ENCODE measurements around the gene RITA1. TPM values are rescaled to one million over a fixed set of nuclear protein-coding genes. Genes with fewer than 3 reads are reported as not detected.

The RITA1 gene
- total RNA-seq, 1 experiment from 2014 or later: 17.5 TPM

GRCh38 chr12:113154351-113154973, 31.1 kb upstream of the RITA1 start:
- Mint-ChIP-seq H3K4me3 (ENCODE audit: unreplicated experiment) (no peak overlapping the region), H3K36me3 (ENCODE audit: insufficient read depth, unreplicated experiment) (peaks cover 15% of the 10 kb centered on the region), H3K9me3 (ENCODE audit: unreplicated experiment) (no peaks in the 10 kb centered on the region), H3K4me1 (ENCODE audit: insufficient read depth, unreplicated experiment) (peaks cover 12% of the 10 kb centered on the region), H3K27ac (ENCODE audit: low read depth, unreplicated experiment) (no peak overlapping the region), H3K27me3 (ENCODE audit: insufficient read depth, unreplicated experiment) (peaks cover 14% of the 10 kb centered on the region)
- ChIA-PET POLR2A (interaction anchor here (0.7 kb wide), 1 partner anchor 116 kb away, joined by 3 read pairs; no protein-coding TSS in a partner anchor), CTCF (interaction anchor here (0.8 to 6.9 kb wide), 6 partner anchors 23 to 792 kb away, joined by 3 to 45 read pairs (median 3); no protein-coding TSS in a partner anchor)
- no peak for DNase-seq (ENCODE audit: unreplicated experiment)
- BruUV-seq (replicated peaks): no TSS peak
- TF ChIP-seq CTCF (IDR thresholded peaks at IDR 0.05; ENCODE audit: unreplicated experiment): no peak
- intact Hi-C loops (cut with micrococcal nuclease): loop anchor here (10.0 kb wide), 1 partner anchor 250 kb away; the partner anchor contains the start of gene OAS1

GRCh38 chr12:113155060-113155459, 30.5 kb upstream of the RITA1 start:
- no peak for TF ChIP-seq CTCF (IDR thresholded peaks at IDR 0.05; ENCODE audit: unreplicated experiment)
- intact Hi-C loops (cut with micrococcal nuclease): loop anchor here (10.0 kb wide), 1 partner anchor 250 kb away; the partner anchor contains the start of gene OAS1
- H3K36me3 Mint-ChIP-seq (ENCODE audit: insufficient read depth, unreplicated experiment): peaks cover 21% of the 10 kb centered on the region
- DNase-seq (ENCODE audit: unreplicated experiment): no peak
- ChIA-PET CTCF (interaction anchor here (1.2 to 6.9 kb wide), 2 partner anchors 35 to 106 kb away, joined by 3 to 45 read pairs; no protein-coding TSS in a partner anchor), POLR2A (no interaction called here)
- no TSS peak for BruUV-seq (replicated peaks)
- peaks cover 14% of the 10 kb centered on the region for H3K27me3 Mint-ChIP-seq (ENCODE audit: insufficient read depth, unreplicated experiment)
- no peak overlapping the region for H3K4me3 Mint-ChIP-seq (ENCODE audit: unreplicated experiment)
- H3K27ac Mint-ChIP-seq (ENCODE audit: low read depth, unreplicated experiment): no peak overlapping the region
- peaks cover 16% of the 10 kb centered on the region for H3K4me1 Mint-ChIP-seq (ENCODE audit: insufficient read depth, unreplicated experiment)
- no peaks in the 10 kb centered on the region for H3K9me3 Mint-ChIP-seq (ENCODE audit: unreplicated experiment)

DNA sequence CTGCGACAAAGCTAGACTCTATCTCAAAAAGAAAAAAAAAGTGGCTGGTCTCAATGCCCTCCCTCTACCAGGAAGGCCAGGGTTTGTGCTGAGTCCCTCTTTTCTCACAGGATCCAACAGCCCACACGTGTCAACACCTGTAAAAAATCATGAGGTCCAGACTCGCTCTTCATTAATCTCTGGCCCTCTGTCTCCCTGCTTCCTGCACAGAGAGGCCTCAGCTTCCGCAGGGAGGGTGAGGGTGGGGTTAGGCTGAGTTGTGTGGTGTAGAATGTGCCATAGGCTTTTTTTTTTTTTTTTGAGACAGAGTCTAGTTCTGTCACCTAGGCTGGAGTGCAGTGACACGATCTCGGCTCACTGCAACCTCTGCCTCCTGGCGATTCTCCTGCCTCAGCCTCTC, 29.9 kb upstream of the RITA1 start:
- no TSS peak for BruUV-seq (replicated peaks)
- no peak overlapping the region for H3K27ac Mint-ChIP-seq (ENCODE audit: low read depth, unreplicated experiment)
- peaks cover 14% of the 10 kb centered on the region for H3K27me3 Mint-ChIP-seq (ENCODE audit: insufficient read depth, unreplicated experiment)
- no peak for DNase-seq (ENCODE audit: unreplicated experiment)
- H3K4me1 Mint-ChIP-seq (ENCODE audit: insufficient read depth, unreplicated experiment): peaks cover 18% of the 10 kb centered on the region
- H3K36me3 Mint-ChIP-seq (ENCODE audit: insufficient read depth, unreplicated experiment): peaks cover 27% of the 10 kb centered on the region
- H3K9me3 Mint-ChIP-seq (ENCODE audit: unreplicated experiment): no peaks in the 10 kb centered on the region
- TF ChIP-seq CTCF (IDR thresholded peaks at IDR 0.05; ENCODE audit: unreplicated experiment): no peak
- no peak overlapping the region for H3K4me3 Mint-ChIP-seq (ENCODE audit: unreplicated experiment)
- ChIA-PET CTCF (interaction anchor here (2.0 to 6.9 kb wide), 2 partner anchors 106 to 107 kb away, joined by 6 to 45 read pairs; no protein-coding TSS in a partner anchor), POLR2A (no interaction called here)
- intact Hi-C loops (cut with micrococcal nuclease): loop anchor here (10.0 kb wide), 1 partner anchor 251 kb away; the partner anchor contains the start of gene OAS1

GRCh38 chr12:113157218-113157859, 28.2 kb upstream of the RITA1 start:
- no peak overlapping the region for H3K4me3 Mint-ChIP-seq (ENCODE audit: unreplicated experiment)
- no peak for TF ChIP-seq CTCF (IDR thresholded peaks at IDR 0.05; ENCODE audit: unreplicated experiment)
- intact Hi-C loops (cut with micrococcal nuclease): loop anchor here (10.0 kb wide), 1 partner anchor 253 kb away; the partner anchor contains the start of gene OAS1
- H3K4me1 Mint-ChIP-seq (ENCODE audit: insufficient read depth, unreplicated experiment): peaks cover 14% of the 10 kb centered on the region
- H3K9me3 Mint-ChIP-seq (ENCODE audit: unreplicated experiment): no peaks in the 10 kb centered on the region
- CTCF ChIA-PET: interaction anchor here (0.6 to 4.6 kb wide), 5 partner anchors 15 to 831 kb away, joined by 3 to 33 read pairs (median 3); no protein-coding TSS in a partner anchor
- POLR2A ChIA-PET: no interaction called here
- H3K27me3 Mint-ChIP-seq (ENCODE audit: insufficient read depth, unreplicated experiment): peaks cover 5% of the 10 kb centered on the region
- DNase-seq (ENCODE audit: unreplicated experiment): no peak
- peaks cover 42% of the 10 kb centered on the region for H3K36me3 Mint-ChIP-seq (ENCODE audit: insufficient read depth, unreplicated experiment)
- no TSS peak for BruUV-seq (replicated peaks)
- H3K27ac Mint-ChIP-seq (ENCODE audit: low read depth, unreplicated experiment): no peak overlapping the region

Measured in MCF 10A (cell line).